Transverse colon (tissue), 4 donors: ENCODE data around the gene DGKZ.

ENCODE experiments used
- CTCF ChIP-seq, 5 experiments: fragments of 200-600 bp in 3 of 5; fragments of 450-650 bp in 2 of 5; sonication (generic) in 3 of 5; IDR thresholded peaks; 1 replicate in 2 of 5; 2 replicates in 3 of 5; pipeline ENCODE4 v1.5.1; 2016 to 2017; ENCODE audit warnings: antibody characterized with exemption in 5 of 5, inconsistent platforms in 3 of 5, mild to moderate bottlenecking in 2 of 5, moderate library complexity in 1 of 5
- EP300 ChIP-seq: sonication (generic); formaldehyde crosslinking; IDR thresholded peaks from one replicate; pipeline ENCODE4 v1.6.1; 2017; ENCODE audit warnings: antibody characterized with exemption, low read depth
- POLR2A ChIP-seq: fragments of 450-650 bp; IDR thresholded peaks from one replicate; pipeline ENCODE4 v1.6.1; 2016; ENCODE audit warnings: antibody characterized with exemption, mild to moderate bottlenecking, moderate library complexity
- POLR2AphosphoS5 ChIP-seq, 3 donors: sonication (generic); formaldehyde crosslinking; IDR thresholded peaks; one replicate each; pipeline ENCODE4 v1.6.1; 2016; ENCODE audit warnings: antibody characterized with exemption in 3 of 3

- TF ChIP-seq CTCF (IDR thresholded peaks at IDR 0.05), result no peak
- TF ChIP-seq EP300, result no peak
- no peak for TF ChIP-seq POLR2A
- no peak for TF ChIP-seq POLR2AphosphoS5 (IDR thresholded peaks at IDR 0.05)
Measured at GRCh38 chr11:46307369-46307768, 39.9 kb upstream of the DGKZ start.
